ENCODE data around the gene DRAXIN.

DRAXIN gene

GRCh38 chr1:11736746-11737639 is 45.5 kb downstream of the DRAXIN start:
- DNase-seq (ENCODE audit: low spot score), result peak; percentile 42

GRCh38 chr1:11738096-11738495 is 46.6 kb downstream of the DRAXIN start:
- DNase-seq (ENCODE audit: low spot score), result no peak

DNA sequence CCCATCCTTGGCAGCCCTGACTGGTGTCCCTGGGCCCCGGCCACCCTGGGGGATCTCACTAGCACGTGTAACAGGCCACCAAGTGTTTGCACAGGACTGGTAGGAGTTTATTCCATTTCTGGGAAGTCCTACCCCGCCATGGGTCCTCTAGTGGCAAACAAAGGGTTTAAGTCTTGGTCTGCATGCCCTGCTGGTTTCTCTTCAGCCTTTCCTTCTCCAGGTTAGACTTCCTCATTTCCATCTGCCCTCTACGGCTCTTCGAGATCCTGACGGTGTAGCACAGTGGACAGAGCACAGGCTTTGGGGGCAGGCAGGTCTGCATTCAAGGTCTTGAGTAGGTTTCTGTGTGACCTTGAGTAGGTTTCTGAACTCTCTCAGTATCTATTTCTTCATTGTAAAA is 47.3 kb downstream of the DRAXIN start:
- DNase-seq (ENCODE audit: low spot score), result no peak

GRCh38 chr1:11740258-11741192 is 49.0 kb downstream of the DRAXIN start:
- DNase-seq (ENCODE audit: low spot score), result no peak

- no peak for DNase-seq (ENCODE audit: low spot score)
Measured at GRCh38 chr1:11741482-11741881, 50.0 kb downstream of the DRAXIN start.

GRCh38 chr1:11741919-11742558 is 50.5 kb downstream of the DRAXIN start:
- no peak for DNase-seq (ENCODE audit: low spot score)

DNA sequence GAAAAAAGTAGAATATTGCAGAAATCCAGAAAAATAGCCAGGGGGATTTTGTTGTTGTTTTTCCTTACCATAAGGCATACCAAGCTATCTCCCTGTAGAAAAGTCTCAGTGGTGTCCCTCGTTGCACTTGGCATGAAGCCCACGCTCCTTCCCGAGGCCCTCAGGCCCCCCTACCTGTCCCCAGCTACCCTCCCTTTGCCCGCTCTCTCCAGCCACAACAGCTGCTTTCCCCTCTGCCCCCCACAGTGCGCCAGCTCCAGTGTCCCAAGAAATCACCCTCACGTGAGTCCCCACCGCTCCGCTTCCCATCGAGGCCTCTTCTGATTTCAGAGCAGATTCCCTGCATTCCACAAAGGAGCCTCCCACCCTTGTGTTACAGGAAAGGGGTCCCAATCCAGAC is 52.8 kb downstream of the DRAXIN start:
- no peak for DNase-seq (ENCODE audit: low spot score)

DNA sequence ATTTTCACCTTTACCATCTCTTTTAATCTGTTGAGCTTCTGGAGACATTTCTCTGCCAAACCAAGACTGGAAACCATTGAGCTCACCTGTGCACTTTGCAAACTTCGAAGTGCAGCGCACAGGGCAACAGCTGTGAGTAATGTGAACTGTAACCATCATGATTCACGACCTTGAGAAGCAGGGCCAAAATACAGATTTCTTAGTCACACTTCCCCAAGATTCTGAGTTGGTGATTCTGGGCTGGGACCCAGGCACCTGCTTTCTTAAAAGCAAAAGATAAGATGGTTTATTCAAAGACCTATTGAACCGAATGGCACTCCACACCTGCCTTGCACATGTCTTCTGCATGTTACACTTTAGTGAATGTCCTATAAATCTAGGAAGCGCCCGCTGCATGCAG is 54.6 kb downstream of the DRAXIN start:
- no peak for DNase-seq (ENCODE audit: low spot score)

DNA sequence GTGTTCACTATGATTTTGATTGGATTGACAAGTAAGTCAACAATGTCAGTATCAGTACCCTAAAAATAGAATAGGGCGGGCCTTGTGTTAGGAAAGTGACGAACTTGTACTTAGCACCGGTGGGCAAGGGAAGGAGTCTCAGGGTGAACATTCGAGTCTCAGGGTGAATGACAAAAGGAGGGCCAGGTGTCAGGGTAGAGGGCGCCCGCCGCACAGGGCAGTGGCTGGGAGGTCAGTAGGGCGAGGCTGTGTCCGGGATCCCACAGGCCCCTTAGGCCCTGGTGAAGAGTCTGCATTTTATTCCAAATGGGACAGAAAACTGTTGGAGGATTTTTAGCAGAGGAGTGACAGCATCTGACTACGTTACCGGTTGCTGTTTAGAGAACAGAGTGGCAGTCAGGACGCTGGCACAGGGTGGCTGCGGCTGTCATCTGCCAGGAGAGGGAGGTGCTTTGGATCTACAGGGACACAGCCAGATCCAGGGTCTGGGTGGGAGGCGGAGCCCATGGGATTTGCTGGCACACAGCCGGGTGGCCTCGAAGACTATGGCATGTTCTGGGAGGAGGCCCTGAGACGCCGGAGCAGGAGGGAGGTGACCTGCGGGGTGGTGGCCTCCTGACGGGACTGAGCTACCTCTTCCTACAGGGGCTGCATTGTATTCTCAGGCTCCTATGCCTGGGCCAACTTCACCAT is 55.4 kb downstream of the DRAXIN start:
- no peak for DNase-seq (ENCODE audit: low spot score)

DNA sequence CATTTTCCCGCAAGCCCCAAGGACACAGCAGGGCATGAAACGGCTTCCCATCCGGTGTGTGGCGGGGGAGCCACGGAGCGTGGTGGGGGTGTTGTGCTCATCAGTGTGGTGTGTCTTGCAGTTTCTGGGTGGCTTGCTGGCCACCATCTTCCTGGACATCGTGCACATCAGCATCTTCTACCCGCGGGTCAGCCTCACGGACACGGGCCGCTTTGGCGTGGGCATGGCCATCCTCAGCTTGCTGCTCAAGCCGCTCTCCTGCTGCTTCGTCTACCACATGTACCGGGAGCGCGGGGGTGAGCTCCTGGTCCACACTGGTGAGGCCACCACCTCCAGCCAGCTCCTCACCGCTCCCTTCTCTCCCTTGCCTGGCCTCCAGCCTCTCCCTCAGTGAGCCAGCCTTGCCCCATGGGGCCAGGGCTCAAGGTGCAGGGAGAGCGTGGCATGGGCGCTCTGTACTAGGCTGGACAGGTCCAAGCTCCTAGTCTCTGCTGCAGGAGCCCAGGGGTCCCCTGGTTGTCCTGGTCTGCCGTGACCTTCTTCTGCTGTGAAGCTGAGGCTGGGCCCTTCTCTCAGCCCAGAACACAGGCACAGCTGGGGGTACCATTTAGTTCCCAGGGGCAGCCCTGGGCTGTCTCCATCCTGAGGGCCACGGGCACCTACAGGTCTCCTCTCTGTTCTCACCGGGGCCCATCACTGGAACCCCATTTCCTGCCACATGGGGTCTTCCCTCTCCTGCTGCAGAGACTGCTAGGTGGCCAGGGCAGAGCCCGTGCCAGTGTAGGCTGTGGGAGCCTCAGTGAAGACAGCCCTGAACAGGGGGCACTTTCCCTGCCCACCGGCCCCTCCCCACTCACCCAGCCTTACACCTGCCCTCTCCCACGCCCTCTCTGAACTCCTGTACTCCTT is 57.0 kb downstream of the DRAXIN start:
- no peak for DNase-seq (ENCODE audit: low spot score)

- peak; percentile 41 for DNase-seq (ENCODE audit: low spot score)
Measured at GRCh38 chr1:11749203-11749689, 57.7 kb downstream of the DRAXIN start.

- DNase-seq (ENCODE audit: low spot score), result no peak
Measured at GRCh38 chr1:11749996-11750395, 58.5 kb downstream of the DRAXIN start.

DNA sequence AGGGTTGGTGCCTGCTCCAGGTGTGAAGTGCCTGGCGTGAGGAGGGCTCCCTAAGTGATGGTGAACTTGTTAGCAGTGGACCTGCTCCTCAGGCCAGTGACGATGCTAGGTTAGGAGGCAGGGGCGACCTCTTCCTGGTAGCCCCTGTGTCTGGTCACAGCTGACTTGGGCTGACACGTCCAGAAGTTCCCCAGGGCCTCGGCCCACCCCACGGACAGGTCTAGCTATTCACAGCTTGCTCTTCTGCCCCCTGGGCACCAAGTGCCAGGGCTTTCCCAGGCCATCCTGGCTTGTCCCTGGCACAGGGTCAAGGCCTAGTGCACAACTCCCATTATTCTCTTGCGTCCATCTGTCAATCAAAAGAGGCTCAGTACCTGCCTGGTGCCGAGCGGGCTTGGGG is 59.6 kb downstream of the DRAXIN start:
- no peak for DNase-seq (ENCODE audit: low spot score)

DNA sequence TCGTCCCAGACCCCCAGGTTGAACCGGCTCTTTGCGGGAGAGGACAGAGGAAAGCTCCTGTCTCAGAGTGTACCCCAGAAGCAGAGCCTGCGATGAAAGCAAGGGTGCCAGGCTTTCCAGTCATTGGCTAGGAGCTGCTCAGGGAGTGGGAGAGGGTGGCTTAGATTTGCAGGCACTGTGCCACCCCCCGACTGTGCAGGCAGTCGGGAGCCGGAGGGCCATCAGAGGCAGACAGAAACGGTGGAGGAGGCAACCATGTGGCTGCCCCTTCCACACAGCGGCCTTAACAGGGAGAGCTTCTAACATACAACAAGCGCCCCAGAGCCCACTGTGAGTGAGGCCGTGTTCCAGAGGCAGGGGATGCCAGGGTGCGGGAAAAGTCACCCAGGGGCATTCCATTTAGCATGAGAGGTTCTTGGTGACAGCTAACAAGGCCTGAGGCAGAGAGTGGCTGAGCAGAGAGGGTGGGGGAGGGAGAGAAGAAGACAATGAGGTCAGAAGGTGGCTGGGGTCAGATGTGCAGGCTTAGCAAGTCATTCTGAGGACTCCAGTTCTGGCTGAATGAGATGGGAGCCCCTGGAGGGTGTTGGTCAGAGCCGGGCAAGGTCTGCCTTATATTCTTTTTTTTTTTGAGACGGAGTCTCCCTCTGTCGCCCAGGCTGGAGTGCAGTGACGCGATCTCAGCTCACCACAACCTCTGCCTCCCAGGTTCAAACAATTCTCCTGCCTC is 61.0 kb downstream of the DRAXIN start:
- DNase-seq (ENCODE audit: low spot score), result no peak

DNA sequence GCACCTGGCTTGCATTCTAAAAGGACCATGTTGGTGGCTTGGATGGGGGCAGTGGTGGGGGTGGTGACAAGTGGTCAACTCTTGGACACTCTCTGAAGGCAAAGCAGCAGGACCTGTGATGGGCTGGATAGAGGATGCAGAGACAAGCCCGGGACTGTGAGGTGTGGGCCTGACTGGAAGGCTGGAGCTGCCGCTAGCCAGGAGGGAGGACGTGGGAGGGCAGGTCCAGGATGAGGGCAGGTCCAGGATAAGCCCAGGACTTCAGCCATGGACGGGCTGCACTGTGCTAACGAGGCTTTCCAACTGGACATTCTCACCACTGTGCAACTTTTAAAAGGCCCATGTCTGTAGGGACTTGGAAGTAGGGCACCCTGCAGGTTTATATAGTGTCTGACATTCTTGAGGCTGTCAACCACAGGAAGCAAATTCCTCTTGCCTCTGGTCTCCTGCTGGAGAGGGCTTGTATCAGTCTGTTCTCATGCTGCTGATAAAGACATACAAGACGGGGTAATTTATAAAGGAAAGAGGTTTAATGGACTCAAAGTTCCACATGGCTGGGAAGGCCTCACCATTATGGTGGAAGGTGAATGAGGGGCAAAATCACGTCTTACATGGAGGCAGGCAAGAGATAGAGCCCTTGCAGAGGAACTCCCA is 62.2 kb downstream of the DRAXIN start:
- no peak for DNase-seq (ENCODE audit: low spot score)

DNA sequence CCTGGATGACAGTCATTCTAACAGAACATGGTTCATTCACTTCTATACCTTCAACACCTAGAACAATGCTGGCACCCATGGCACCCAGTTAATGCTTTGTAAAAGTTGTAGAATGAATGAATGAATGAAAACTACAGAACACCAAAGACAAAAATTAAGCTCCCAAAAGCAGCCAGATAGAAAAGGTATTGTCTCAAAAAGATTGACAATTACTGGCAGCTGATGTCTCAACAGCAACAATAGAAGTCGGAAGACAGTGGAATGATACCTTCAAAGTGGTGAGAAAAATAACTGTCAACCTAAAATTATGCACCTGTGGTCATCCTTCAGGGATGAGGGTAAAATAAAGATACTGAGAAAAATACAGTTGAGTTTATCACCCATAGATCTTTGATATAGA is 65.5 kb downstream of the DRAXIN start:
- no peak for DNase-seq (ENCODE audit: low spot score)

DNA sequence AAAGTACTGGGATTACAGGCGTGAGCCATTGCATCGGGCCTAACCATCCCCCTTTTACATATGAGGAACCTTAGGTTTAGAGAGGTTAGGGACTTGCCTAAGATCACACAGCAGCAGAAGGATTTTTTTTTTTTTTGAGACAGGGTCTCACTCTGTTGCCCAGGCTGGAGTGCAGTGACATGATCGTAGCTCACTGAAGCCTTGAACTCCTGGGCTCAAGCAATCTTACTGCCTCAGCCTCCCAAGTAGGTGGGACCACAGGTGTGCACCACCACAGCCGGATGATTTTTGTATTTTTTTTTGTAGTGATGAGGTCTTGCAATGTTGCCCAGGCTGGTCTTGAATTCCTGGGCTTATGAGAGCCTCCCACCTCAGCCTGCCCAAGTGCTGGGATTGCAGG is 68.3 kb downstream of the DRAXIN start:
- DNase-seq (ENCODE audit: low spot score), result no peak

- DNase-seq (ENCODE audit: low spot score), result no peak
Measured at GRCh38 chr1:11761285-11761684, 69.8 kb downstream of the DRAXIN start.

- DNase-seq (ENCODE audit: low spot score), result no peak
Measured at GRCh38 chr1:11761988-11762406, 70.5 kb downstream of the DRAXIN start, which contains the start of gene C1orf167. TSS of gene C1orf167 (plus strand) at chr1:11762193. CDS start at chr1:11764401, 2,208 bp downstream.

Data from HuH-7.5 (cell line).